HG03354 (cell line): Measurements from ENCODE around the gene DIS3L2.
A peak's percentile ranks its signal among the peaks of the same experiment; 100 is the strongest.
"Not testable (repeated sequence)": the region's sequence is repeated elsewhere in the genome, so short reads cannot be mapped to it uniquely, and the experiment has no call there.

Source experiments
- ATAC-seq: cut with Tn5 transposase; IDR thresholded peaks from one replicate; pipeline ENCODE4 v1.9.1; 2021; ENCODE audit warnings: mild to moderate bottlenecking; ENCODE audit not compliant: unreplicated experiment, poor library complexity, severe bottlenecking

The DIS3L2 gene

DNA sequence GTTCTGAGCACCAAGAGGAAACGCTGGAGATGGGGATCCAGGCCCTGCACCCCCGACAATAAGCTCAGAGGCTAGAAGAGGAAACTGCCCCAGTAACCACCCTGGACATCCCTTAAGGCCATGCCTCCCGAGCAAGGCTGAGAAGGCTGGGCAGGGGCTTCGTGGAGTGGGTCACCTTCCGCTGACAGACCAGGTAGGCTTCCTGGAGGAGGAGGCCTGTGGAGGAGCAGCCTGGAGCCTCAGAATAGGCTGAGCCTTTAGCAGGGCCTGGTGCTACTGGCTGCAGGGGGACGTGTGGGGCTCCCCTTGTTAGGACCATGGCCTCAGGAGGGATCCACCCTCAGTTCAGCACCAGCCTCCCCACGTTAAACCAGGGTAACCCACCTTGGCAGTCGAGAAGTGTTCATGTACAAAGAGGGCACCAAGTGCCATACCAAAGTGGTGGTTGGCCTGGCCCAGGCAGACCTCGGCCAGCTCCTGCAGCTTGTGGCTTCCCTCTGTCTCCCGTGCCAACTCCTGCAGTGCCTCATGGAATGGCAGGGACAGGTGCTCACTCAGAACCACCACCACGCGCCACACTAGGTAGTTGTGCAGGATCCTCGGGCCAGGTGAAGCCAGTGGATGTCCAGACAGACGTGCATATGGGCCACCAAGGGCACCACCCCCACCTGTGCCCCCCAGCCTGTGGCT, 388.6 kb downstream of the DIS3L2 start:
- no peak for ATAC-seq

DNA sequence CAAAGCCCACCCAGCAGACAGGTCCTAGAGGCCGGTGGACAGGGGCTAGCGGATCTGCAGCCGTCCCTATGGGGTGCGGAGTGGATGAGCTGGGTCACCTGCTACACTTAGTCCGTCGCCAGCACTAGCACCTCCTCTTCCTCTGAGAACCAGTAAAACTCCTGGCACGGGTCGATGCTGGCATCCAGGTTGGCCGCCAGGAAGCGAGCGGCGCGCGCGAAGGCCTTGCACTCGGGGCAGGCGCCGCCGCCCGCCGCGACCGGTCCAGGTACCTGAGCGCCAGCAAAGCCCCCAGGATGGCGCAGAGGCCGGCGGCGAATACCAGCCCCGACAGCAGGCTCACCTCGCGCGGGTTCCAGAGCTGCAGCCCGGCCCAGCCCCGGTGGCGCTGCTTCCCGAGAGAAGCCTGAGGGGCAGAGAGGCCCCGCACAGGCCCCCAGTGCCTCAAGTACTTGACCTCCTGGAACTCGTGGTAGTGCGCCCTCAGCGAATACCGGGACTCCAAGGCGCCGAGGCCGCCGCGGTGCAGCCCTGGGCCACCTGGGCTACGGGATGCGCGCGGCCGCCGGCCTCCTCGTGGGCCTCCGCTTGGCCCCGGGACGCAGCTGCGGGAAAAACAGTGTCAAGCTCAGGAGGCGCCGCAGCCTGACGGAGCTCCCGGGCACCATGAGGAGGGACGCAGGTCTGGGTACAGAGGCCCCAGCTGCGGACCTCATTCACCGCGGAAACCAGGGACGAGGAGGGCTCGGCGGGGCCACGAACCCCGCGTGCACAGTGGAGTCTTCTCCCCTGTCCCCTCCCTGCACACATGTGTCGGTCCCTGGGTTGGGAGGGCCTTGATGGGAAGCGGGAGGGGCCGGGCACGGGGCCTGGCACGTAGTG, 389.5 kb downstream of the DIS3L2 start:
- ATAC-seq, result no peak

DNA sequence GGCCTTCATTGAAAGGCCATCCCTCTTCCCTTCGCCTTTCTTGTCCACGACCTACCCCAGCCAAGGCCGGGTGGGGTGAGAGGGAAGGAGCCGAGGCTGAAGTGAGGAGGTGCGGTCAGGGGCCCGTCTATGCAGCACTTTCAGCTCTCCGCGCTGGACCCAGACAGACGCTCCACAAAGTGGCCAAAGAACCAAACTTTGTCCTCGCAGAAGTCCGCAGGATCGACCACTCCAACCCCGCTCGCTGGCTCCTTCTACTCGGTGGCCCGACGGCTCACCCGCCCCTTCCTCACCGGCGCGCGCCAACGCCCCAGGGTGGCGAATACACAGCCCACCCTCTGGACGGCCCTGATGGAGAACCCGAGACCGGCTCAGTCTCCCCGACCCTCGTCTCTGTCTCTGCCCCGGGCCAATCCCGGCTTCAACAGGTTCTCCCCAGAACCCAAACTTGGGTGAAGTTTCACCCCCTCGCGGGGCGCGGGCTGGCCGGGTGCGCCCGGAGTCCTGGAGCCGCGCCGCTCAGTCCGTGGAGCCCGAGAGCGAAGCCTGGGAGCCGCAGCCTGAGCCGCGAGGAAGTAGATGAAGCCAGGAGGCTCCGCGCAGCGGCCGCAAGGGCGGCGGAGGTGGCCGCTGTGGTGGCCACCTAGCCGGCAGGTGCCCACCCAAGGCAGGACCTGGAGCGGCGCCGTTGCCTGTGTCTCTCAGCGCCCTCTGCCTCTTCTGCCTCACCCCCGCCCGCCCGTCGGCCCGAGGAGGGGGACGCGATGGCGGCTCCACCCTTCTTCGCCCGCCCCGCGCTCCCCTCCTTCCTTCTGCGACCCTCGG, 390.4 kb downstream of the DIS3L2 start:
- ATAC-seq, result no peak

DNA sequence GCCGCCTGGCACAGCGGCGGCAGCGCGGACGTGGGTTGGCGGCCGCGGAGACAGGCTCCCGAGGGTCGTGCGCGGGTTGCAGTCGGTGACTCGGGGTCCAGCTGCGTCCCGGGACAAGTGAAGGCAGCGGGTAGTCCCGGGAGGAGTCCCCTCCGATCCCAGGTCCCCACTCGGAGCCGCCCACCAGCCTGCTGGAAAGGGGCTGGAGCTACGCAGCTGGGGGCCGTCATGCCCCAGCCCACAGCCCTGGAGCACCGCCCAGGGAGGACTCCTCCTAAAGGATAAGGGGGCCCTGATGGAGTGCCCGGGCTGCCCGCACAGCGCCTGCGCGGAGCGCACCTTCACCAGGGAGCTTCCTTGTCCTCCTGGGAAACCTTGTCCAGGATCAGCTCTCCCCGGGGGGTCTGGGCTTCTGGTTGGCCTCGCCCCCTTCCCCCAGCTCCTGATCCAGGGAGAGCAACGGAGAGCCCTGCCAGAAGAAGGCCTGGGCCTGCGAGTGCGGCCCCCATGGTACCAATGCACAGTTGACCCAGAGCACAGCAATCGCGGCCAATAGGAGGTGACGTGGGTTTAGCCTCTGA, 391.1 kb downstream of the DIS3L2 start:
- no peak for ATAC-seq

DNA sequence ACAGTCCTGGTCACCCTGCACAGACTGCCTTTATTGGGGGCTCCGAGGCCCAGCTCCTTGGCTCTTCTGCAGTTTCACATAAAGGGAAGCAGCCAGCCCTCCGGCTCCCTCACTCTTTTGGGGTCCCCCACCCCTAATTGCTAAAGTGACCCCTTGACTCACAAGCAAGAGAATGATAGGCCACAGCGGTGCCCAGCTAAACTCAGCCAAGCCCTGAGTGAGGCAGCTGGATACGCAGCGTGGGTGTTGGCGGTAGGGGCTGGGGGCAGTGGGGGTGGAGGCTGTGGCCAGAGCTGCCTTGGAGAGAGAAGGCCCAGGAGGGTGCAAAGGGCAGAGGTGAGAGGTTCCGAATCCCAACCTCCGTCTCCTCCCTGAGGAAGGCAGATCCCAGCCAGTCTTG, 391.6 kb downstream of the DIS3L2 start:
- ATAC-seq, result no peak

DNA sequence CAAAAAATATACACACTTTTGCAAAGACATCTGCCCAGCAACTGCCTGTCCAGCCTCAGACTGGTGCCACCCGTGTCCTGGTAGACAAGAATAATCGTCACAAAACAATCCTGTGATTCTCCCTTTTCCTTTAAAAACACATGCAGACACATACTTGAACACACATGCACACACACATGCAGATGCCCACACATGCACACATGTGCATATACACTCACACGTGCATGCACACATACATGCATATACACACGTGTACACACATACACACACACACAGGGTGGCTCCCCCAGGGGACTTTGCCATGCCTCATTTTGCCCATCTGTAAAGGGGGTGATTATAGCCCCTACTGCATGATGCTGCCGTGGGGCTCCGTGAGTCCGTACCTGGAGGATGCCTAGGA, 392.1 kb downstream of the DIS3L2 start:
- no peak for ATAC-seq

DNA sequence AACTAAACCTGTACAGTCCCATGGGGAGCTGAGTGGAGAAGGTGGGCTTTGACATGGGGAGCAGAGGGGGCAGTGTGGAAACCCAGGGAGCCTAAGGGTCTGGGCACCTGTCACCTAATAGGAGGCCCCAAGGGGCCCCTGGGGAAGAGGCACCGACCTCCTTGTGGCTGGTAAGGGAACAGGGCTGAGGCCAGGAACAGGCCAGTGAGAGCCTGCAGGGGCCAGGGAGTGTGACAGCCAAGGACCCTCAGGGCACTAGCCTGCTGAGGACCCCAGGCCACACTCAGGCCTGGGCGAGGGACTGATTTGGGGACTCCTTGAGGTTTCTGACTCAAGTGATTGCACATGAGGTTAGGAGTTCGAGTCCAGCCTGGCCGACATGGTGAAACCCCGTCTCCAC, 392.6 kb downstream of the DIS3L2 start:
- ATAC-seq, result no peak

DNA sequence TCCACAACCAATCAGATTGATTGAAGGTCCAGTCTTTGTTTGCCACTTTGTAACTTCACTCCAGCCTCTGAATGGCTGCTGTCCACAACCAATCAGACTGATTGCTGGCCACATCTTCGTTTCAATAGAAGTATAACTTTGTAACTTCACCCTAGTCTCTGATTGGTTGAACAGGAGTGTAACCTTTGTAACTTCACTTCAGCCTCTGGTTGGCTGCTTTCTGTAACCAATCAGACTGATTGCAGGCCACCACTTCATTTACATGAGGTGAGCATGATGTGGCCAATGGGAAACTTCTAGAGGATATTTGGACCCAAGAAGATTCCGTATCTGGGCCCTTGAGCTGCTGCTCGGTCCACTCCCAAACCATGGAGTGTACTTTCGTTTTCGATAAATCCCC, 400.1 kb downstream of the DIS3L2 start:
- no peak for ATAC-seq

DNA sequence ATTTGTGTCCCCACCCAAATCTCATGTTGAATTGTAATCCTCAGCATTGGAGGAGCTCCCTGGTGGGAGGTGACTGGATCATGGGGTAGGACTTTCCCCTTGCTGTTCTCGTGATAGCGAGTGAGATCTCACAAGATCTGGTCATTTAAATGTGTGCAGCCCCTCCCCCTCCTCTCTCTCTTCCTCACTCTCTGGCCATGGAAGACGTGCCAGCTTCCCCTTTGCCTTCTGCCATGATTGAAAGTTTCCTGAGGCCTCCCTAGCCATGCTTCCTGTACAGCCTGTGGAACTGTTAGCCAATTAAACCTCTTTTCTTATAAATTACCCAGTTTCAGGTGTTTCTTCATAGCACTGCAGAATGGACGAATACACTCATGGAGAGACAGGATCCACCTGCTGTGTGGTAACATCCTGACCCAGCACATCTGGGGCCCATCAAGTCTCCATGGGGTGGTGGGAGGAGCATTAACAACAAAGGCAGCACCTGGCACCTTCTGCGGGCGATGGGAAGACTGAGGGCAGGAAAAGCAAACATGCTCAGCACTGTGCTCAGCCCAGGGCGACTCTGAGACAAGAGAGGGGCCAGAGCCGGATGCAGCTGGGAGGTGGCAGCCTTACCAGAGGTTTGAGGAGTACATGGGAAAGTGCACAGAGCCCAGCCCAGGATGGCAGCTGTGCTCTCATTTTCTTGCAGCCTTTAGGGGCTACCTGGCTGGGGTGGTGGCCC, 400.8 kb downstream of the DIS3L2 start:
- ATAC-seq, result no peak

DNA sequence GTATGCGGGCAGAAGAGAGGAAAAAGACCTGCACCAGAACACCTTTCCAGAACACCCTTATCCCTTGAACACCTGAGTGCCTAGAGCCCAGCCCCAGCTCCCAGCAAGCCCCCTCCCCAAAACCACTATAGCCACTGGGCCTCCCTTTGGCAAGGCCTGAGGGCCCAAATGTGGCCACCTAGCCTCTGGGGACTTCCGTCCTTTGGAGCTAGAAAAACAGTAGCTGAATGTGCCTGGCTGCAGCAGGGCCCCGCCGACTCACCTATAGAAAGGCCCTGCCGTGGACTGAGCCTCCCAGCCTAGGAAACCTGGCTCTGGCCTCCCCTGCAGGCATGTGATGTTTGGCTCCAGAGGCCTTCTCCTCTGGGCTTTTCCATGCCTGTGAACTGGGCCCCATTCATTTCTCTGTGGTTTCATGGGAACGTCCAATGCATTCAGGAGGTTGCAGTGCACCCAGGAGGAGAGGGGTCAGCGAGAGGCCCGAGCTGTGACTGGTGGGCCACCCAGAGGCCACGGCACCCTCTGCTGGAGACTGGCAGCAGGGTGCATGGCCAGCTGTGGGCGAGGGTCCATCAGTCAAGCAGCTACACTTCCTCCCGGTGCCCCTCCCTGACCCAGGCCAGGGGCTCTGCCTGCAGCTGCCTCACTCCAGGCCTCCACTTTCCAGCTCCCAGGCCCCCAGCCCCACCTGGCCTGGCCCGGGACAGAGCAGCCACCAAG, 401.7 kb downstream of the DIS3L2 start:
- not testable (repeated sequence) for ATAC-seq

DNA sequence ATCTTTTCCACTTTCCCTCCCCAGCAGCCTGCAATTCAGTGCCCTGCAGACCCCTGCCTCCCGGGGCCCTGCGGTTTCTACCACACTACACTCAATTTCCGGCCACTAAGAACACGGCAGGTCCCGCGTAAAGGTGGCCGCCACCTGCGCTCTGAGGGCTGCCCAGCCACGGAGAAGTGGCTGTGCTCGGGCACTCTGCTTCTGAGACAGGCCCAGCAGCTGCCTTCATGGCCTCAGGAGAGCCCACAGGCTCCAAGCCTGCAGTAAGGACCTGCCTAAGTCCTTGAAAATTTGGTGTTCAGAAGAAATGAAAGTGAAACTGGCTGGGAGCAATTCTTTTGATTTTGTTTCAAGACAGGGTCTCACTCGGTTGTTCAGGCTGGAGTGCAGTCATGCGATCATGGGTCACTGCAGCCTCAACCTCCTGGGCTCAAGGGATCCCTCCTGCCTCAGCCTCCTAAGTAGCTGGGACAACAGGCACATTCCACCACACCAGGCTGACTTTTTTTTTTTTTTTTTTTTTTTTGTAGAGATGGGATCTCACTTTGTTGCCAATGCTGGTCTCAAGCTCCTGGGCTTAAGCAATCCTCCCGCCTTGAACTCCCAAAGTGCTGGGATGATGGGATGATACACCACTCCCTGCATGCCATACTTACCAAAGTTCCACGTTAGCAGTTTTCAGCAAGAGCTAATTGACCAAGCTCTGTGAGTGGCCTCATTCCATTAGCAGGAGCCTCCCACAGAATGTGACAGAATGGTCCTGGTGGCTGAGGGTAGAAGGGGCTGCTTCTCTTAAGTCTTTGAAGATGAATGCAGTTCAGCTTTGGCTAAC, 402.5 kb downstream of the DIS3L2 start:
- no peak for ATAC-seq

DNA sequence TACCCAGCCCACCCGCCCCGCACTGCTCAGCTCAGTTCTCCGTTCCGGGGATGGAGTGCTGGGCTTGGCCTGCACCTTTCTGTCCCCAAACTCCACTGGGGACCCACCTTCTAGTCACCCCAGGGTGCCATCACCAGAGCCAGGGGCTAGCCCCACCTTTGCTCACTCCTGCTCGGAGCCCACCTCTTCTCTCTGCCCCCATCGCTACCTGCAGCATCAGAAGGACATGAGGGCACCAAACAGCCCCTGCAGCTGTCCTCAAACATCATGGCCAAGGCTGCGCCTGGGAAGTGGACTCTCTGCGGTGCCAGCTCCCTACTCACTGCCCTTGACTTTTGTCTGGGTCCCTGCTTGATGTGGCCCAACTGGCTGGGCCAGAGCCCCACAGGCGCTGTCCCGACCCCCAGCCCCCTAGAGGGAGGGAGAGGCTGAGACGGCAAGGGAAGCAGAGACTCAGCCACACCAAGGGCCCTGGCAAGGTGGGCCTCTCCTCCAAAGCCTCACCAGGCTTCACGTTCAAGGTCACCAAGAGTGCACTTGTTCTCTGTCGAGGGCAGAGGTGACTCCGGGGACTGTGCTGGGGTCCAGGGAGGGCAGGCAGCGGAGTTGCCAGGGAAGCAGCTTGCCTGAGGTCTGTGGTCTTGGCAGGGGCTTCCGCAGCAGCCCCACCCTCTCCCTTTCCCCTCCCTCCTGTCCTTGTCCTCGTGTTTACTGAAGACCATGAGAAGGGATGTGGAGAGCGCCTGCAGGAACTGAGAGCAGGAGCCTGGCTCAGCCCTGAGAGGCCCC, 403.5 kb downstream of the DIS3L2 start:
- ATAC-seq, result not testable (repeated sequence)

DNA sequence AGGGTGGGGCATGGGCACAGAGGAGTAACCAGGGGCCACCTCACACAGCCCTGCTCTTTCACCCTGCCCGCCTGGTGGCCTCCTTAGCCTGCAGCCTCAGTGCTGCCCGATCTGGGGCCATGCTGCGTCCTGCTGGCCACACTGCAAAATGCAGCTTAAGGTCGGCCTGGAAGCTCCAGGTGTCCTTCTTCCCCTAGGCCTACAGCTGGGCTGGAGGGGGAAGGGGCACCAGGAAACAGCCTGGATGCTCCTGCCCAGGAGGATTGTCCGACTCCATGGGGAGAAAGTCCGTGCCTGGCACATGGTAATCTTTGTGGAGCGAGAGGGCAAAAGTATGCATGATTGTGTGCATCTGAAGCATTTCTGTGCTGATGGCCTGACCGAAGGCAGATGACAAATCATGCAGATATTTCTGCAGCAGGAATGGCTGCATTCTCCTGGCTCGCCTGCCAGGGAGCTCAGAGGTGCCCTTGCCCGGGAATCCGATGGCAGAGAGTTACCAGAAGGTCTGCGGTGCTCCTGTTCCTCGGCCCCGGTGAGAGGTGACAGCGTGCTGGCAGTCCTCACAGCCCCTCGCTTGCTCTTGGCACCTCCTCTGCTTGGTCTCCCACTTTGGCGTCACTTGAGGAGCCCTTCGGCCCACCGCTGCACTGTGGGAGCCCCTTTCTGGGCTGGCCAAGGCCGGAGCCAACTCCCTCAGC, 404.3 kb downstream of the DIS3L2 start:
- ATAC-seq, result peak; percentile 71

DNA sequence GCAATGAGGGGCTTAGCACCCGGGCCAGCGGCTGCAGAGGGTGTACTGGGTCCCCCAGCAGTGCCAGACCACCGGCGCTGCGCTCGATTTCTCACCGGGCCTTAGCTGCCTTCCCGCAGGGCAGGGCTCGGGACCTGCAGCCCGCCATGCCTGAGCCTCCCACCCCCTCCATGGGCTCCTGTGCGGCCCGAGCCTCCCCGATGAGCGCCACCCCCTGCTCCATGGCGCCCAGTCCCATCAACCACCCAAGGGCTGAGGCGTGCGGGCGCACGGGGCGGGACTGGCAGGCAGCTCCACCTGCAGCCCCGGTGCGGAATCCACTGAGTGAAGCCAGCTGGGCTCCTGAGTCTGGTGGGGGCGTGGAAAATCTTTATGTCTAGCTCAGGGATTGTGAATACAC, 404.9 kb downstream of the DIS3L2 start:
- not testable (repeated sequence) for ATAC-seq

DNA sequence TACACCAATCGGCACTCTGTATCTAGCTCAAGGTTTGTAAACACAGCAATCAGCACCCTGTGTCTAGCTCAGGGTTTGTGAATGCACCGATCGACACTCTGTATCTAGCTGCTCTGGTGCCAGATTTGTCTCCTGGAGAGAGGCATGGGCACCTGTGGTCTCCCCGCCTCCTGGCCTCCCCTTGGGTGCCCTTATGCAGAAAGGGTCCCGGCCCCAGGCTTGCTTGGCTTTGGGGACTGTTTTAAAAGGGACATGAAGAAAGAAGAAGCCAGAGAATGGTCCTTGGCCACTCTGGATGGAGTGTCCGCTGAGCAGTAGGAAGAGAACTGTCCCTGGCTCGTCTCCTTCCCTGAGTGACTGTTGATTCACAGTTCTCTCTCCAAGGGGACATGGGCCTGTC, 405.5 kb downstream of the DIS3L2 start:
- no peak for ATAC-seq

DNA sequence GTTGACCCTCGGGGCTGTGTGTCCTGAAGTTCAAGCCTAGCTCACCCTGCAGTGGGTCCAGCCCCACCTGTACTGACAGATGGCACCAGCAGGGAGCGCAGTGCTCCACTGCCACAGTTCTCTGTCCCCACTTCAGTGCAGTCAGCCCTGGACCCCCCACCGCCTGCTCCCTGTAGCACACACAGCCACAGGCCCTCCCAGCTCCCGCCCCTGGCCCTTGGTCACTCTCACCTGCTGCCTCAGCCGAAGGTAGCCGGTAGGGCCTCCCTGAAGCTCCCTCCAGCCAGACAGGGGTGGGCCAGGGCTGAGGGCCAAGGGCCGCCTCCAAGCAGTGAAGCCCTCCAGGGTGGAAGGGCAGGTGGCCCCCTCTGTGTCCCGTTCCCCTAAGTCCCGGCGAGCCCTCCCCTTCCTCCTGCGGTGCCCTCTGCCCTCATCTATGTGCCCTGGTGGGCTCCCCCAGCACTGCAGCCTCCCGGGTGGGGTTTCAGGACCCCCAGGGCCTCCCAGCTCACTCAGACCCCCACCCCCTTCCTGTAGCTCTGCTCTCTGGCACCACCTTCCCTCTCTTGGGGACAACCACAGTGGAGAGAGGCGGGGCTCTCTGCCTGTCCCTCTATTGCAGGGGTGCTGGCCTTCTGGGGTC, 406.2 kb downstream of the DIS3L2 start:
- ATAC-seq, result no peak
